Skeletal muscle cell (primary cell): ENCODE data around the gene PTGIS.

ENCODE experiments used
- DNase-seq: peaks from one replicate; pipeline ENCODE4 v3.0.0-alpha.2; 2010; ENCODE audit warnings: low read depth
- H3K4me3 ChIP-seq: 2 replicates; pipeline ENCODE4 v1.5.1; 2011; ENCODE audit warnings: low read depth, mild to moderate bottlenecking, control low read depth, low read length, moderate library complexity

The PTGIS gene

DNA sequence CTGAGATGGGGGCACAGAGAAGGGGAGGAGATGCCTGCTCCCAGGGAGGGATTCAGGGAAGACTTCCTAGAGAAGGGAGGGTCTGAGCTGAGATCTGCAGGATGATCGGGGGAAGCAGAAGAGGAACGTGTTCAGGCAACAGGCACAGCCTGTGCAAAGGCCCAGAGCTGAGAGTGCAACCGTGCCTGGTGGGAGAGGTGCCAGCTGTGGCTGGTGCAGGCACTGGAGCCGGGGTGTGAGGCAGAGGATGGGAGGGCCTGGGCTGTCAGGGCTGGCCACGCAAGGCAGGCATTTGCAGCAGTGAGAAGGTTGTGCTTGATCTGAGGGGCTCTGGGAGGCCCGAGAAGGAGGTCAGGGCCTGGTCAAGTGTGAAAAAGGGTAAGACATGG, 27.7 kb downstream of the PTGIS start:
- DNase-seq, result no peak
- H3K4me3 ChIP-seq, result no peak overlapping the region

DNA sequence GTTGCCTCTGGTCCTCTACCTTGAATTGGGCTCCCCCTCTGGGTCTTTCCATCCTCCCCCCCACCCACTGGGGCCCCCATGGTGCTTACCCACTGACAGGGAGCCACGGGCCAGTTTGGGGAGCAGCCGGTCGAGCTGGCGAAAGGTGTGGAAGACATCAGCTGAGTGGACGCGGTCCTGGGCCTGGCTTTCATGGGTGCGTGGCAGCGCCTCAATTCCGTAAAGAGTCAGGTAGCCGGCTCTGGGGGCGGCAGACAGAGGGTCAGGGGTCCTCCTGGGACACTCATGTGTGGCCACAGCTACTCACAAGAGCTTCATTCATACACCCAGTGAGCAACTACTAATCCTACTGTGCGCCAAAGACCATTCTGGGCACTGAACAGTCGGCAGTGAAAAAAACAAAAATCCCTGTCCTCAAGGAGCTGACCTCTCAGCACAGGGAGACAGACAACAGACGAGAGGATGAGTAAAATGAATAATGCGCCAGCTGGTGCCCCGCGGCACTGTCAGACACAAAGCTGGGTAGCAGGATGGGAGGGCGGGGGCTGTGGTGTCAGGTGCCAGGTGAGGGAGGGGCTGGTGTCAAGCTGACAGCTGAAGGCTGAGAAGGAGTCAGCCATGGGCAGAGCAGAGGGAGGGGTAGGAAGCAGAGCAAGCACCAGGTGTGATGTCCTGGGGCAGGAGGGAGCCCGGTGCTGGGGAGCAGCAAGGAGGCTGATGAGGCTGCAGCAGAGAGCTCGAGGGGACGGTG, 28.3 kb downstream of the PTGIS start:
- no peak for DNase-seq
- H3K4me3 ChIP-seq, result no peak overlapping the region

DNA sequence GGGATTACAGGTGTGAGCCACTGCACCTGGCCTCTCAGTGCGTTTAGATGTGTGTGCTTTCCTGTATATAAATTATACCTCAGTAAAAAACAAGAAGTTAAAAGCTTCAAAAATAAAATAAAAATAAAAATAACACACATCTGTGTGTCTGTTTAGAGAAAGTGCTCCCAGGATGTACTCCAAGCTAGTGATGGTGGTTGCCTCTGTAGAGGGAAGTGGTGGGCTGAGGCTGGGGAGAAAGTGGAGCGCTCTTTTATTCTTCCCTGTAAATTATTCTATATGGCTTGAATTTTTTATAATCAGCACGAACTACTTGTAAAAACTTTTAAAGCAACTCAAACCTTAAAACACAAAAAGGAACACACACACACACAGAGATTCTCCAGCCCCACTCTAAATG, 29.0 kb downstream of the PTGIS start:
- no peak for DNase-seq

GRCh38 chr20:49534255-49534712, 33.7 kb downstream of the PTGIS start:
- DNase-seq, result peak; percentile 3
- H3K4me3 ChIP-seq, result no peak overlapping the region

More for the DNA sequence above, 29.0 kb downstream of the PTGIS start:
- H3K4me3 ChIP-seq, result no peak overlapping the region

- H3K4me3 ChIP-seq, result no peak overlapping the region
- no peak for DNase-seq
These were observed 35.5 kb downstream of the PTGIS start for GRCh38 chr20:49532285-49532946.

DNA sequence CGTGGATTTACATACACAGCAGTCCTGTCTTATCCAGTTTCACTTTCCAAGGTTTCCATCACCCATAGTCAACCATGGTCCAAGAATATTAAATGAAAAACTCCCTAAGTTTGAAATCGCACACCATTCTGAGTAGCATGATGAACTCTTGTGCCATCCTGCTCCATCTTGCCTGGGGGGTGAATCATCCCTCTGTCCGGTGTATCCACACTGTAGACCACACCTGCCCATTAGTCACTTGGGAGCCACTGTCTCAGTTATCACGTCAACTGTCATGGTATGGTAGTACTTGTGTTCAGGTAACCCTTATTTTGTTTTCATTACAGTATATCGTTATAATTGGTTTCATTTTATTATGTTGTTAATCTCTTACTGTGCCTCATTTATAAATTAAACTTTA, 38.5 kb downstream of the PTGIS start:
- H3K4me3 ChIP-seq, result no peak overlapping the region

DNA sequence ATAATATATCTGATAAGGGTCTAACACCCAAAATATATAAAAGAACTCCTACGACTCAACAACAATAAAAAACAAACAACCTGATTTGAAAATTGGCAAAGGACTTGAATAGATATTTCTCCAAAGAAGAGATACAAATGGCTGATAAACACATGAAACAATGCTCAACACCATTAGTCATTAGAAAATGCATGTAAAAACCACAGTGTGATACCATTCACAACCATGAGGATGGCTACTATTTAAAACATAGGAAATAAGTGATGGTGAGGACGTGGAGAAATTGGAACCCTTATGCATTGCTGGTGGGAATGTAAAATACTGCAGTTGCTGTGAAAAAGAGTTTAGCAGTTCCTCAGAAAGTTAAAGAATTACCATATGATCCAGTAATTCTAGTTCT, 41.4 kb downstream of the PTGIS start:
- no peak overlapping the region for H3K4me3 ChIP-seq
- DNase-seq, result no peak

More for the DNA sequence above, 38.5 kb downstream of the PTGIS start:
- no peak for DNase-seq

GRCh38 chr20:49526056-49526455, 41.9 kb downstream of the PTGIS start:
- no peak for DNase-seq
- no peak overlapping the region for H3K4me3 ChIP-seq

DNA sequence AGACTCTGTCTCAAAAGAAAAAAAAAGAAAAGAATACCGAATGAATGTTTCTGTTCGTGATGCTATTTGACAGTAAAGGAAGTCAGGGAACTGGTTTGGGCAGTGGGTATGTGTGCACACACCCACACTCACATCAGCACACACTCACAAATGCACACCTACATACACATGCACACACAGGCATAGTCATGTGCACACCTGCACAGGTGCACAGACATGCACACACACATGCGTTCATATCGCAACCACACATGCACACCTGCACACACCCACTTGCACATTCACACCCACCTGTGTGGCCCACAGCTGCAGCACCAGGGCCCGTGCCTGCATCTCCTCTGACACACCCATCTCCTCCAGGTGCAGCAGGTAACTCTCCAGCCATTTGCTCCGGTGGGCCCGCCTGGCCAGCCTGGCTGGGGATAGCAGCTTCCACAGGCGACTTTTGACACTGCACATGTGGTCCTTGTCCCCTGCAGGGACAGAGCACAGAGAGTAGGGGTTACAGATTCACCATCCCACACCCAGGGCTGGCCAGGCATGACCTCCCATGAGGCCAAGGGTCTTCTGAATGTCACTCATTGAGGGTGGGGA, 44.1 kb downstream of the PTGIS start:
- H3K4me3 ChIP-seq, result no peak overlapping the region
- no peak for DNase-seq

DNA sequence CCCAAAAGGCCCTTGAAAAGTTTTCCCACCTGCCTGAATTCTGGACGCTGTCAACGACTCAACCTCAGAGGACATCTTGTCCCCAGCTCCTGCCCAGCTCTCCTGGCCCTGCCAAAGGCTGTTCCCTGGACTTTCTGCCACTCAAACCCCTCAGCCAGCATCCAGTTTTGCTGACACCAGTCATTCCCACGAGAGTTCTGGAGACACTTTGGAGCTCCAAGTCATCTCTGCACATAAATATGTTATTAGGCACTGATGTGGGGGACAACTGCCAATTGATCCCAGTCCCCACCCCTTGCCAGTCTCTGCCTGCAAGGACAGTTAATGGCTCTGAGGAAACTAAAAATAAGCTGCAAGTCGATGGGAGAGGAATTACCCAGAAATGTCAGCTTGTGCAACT, 46.6 kb downstream of the PTGIS start:
- H3K4me3 ChIP-seq, result no peak overlapping the region
- no peak for DNase-seq

DNA sequence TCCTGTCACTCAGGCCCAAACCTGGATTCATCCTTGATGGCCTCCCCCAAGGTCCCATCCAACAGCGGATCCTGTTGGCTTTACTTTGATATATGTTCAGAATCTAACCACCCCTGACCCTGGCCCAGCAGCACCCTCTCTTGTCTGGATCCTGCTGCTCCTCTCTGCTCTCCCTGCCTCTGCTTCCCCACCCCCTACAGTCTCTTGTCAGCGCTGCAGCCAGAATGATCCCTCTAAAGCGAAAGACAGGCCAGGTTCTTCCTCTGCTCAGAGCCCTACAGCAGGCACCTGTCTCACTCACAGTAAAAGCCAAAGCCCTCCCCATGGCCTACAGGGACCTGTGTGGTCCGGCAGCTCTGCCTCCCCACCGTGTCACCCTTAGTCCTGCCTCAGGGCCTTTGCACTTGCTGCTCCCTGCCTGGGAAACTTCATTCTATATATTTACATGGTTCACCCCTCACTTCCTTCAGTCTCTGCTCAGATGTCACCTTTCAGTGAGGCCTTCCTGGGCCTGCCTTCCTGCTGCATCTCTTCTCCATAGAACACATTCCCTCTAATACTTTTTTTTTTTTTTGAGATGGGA, 48.1 kb downstream of the PTGIS start:
- no peak for DNase-seq
- H3K4me3 ChIP-seq, result no peak overlapping the region

DNA sequence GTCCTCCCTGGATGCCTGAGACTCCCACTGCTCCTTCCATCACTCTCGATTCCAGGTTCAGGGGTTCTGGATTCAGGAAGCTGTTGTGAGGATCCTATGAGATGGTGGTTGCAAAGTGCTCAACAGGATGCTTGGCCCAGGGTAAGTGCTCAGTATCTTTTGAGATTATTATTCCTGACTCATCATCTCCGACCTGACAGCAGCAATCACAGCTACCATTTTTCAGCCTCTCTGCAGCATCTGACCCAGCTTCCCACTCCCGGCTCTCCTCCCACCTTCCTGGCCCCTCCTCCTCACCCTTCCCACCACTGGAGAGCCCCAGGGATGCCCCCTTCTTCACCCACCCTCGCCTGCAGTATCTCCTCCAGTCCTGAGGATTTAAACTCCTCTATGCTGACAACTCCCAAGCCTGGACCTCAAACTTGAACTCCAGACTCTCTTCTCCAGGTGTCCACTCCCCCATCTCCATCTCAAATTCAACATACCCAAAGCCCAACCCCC, 48.7 kb downstream of the PTGIS start:
- no peak overlapping the region for H3K4me3 ChIP-seq
- no peak for DNase-seq

- H3K4me3 ChIP-seq, result no peak overlapping the region
- no peak for DNase-seq
These were observed 49.4 kb downstream of the PTGIS start for GRCh38 chr20:49518576-49518975.

DNA sequence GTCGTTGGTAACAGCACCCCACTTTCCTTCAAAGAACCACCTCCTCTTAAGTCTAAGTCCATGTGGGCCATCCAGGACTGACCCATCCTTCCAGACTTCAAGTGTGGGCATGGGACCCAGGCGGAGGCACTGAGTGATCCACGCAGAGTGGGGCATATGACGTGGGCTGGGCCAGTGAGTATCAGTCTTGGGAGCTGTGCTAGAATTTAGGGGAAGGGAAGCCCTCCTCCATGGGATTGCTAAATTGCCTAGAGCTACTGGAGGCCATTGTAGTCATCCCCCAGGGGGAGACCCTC, 50.2 kb downstream of the PTGIS start:
- DNase-seq, result no peak
- no peak overlapping the region for H3K4me3 ChIP-seq

GRCh38 chr20:49516916-49517804, 50.8 kb downstream of the PTGIS start:
- H3K4me3 ChIP-seq, result no peak overlapping the region
- DNase-seq, result no peak

GRCh38 chr20:49515586-49515985, 52.4 kb downstream of the PTGIS start:
- no peak overlapping the region for H3K4me3 ChIP-seq
- no peak for DNase-seq

GRCh38 chr20:49513517-49513916, 54.4 kb downstream of the PTGIS start:
- no peak for DNase-seq
- H3K4me3 ChIP-seq, result no peak overlapping the region

DNA sequence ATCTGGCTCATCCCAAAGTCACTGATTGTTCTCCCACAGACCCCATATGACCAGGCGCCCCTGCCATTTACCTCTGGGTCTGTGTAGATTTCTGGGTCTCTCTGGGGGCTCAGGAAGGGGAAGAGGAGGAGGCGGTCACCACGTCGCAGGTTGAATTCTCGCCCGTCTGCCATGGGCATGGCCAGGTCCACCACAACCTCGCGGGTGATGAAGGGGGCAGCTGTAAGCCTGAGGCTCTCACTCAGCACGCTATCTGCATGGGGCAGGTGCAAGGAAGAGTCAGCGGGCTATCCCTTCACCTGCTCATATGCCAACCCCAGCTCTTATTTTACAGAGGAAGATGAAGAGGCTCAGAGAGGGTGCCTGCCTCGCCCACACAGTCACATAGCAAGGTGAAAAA, 54.9 kb downstream of the PTGIS start:
- H3K4me3 ChIP-seq, result no peak overlapping the region
- DNase-seq, result no peak

DNA sequence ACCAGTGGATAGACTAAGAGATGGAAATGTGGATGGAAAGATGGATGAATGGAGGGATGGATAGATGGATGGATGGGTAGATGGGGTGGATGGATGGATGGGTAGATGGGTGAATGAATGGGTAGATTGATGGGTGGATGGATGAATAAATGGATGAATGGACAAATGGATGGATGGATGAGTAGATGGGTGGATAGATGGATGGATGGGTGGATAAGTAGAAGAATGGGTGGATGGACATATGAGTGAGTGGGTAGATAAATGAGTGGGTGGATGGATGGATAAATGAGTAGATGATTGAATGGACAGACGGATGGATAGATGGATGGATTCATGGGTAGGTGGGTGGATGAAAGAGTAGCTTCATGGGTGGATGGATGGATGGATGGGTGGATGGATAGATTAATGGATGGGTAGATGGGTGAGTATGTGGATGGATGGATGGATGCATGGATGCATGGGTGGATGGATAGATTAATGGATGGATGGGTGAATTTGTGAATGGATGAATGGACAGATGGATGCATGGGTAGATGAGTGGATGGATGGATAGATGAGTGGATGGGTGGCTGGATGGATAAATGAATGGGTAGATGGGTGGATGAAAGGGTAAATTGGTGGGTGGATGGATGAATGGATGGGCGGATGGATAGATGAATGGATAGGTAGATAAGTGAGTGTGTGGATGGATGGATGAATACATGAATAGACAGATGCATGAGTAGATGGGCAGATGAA, 56.0 kb downstream of the PTGIS start:
- no peak for DNase-seq
- no peak overlapping the region for H3K4me3 ChIP-seq
